SK-N-SH treated with all-trans-retinoic acid at 6 μM for 48 hours (cell line): Measurements from ENCODE around the gene FAF1.

ENCODE experiments used
- ARNTL ChIP-seq: fragments of 450-650 bp; formaldehyde crosslinking; IDR thresholded peaks from 2 replicates; pipeline ENCODE4 v1.5.0; 2020; ENCODE audit warnings: low read depth, mild to moderate bottlenecking, moderate library complexity, borderline replicate concordance
- BACH2 ChIP-seq: fragments of 250-450 bp; sonication (Bioruptor Pico); IDR thresholded peaks from 2 replicates; pipeline ENCODE4 v1.9.0; 2021; ENCODE audit warnings: mild to moderate bottlenecking, borderline replicate concordance
- CSDC2 ChIP-seq: fragments of 250-450 bp; sonication (Bioruptor Pico); IDR thresholded peaks from 2 replicates; pipeline ENCODE4 v1.5.0; 2020; ENCODE audit warnings: mild to moderate bottlenecking, moderate library complexity
- ISL1 ChIP-seq: fragments of 250-450 bp; sonication (Bioruptor Pico); IDR thresholded peaks from 2 replicates; pipeline ENCODE4 v2.1.2; 2022; ENCODE audit warnings: mild to moderate bottlenecking, moderate library complexity
- OSR1 ChIP-seq: fragments of 250-450 bp; sonication (Bioruptor Pico); IDR thresholded peaks from 2 replicates; pipeline ENCODE4 v1.8.0; 2022; ENCODE audit warnings: moderate library complexity, mild to moderate bottlenecking, inconsistent platforms
- TCF4 ChIP-seq: fragments of 250-450 bp; sonication (Bioruptor Pico); IDR thresholded peaks from 2 replicates; pipeline ENCODE4 v1.8.0; 2021; ENCODE audit warnings: mild to moderate bottlenecking, moderate library complexity, borderline replicate concordance
- TOX ChIP-seq: fragments of 250-450 bp; sonication (Bioruptor Pico); IDR thresholded peaks from 2 replicates; pipeline ENCODE4 v1.8.0; 2021; ENCODE audit warnings: mild to moderate bottlenecking, moderate library complexity, borderline replicate concordance
- ZC3H10 ChIP-seq: fragments of 250-450 bp; sonication (Bioruptor Pico); IDR thresholded peaks from 2 replicates; pipeline ENCODE4 v1.5.1; 2021; ENCODE audit warnings: mild to moderate bottlenecking, moderate library complexity
- ZFP30 ChIP-seq: fragments of 450-650 bp; formaldehyde crosslinking; IDR thresholded peaks from 2 replicates; pipeline ENCODE4 v1.5.0; 2022; ENCODE audit warnings: mild to moderate bottlenecking, moderate library complexity
- ZNF565 ChIP-seq: fragments of 450-650 bp; formaldehyde crosslinking; conservative IDR thresholded peaks from 2 replicates; pipeline ENCODE4 v1.5.0; 2020; ENCODE audit warnings: low read depth, mild to moderate bottlenecking, moderate library complexity
- ZNF70 ChIP-seq: fragments of 450-650 bp; formaldehyde crosslinking; IDR thresholded peaks from 2 replicates; pipeline ENCODE4 v1.5.0; 2020; ENCODE audit warnings: mild to moderate bottlenecking, moderate library complexity
- TF ChIP-seq, protein P1 (sequence below): fragments of 250-450 bp; sonication (Bioruptor Pico); IDR thresholded peaks from 2 replicates; pipeline ENCODE4 v1.8.0; 2020; ENCODE audit warnings: mild to moderate bottlenecking, moderate library complexity, borderline replicate concordance
- TF ChIP-seq, protein P2 (sequence below): fragments of 250-450 bp; sonication (Bioruptor Pico); IDR thresholded peaks from 2 replicates; pipeline ENCODE4 v1.8.0; 2021; ENCODE audit warnings: low read depth, mild to moderate bottlenecking, moderate library complexity, borderline replicate concordance
- TF ChIP-seq, protein P3 (sequence below): fragments of 250-450 bp; sonication (Bioruptor Pico); IDR thresholded peaks from 2 replicates; pipeline ENCODE4 v1.5.0; 2020; ENCODE audit warnings: mild to moderate bottlenecking, moderate library complexity

DNA sequence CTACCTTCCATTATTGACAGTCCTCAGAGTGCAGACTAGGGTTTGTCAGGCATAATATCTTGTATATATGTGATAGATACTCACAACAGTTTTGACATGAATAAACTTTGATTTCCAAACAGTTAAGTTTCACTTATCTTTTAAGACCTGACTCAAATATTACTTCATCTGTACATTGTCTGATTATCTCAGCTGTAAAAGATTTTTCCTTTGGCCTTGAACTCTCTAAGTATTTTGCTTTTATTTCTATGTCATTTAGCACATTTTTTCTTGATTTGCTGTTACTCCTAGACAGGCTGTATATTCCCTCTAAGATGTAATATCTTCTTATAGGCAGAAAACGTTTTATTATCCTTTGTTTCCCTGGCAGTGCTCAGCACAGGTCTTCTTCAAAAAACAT, 471.2 kb downstream of the FAF1 start:
- no peak for TF ChIP-seq ZFP30
- TF ChIP-seq, protein P1, sequence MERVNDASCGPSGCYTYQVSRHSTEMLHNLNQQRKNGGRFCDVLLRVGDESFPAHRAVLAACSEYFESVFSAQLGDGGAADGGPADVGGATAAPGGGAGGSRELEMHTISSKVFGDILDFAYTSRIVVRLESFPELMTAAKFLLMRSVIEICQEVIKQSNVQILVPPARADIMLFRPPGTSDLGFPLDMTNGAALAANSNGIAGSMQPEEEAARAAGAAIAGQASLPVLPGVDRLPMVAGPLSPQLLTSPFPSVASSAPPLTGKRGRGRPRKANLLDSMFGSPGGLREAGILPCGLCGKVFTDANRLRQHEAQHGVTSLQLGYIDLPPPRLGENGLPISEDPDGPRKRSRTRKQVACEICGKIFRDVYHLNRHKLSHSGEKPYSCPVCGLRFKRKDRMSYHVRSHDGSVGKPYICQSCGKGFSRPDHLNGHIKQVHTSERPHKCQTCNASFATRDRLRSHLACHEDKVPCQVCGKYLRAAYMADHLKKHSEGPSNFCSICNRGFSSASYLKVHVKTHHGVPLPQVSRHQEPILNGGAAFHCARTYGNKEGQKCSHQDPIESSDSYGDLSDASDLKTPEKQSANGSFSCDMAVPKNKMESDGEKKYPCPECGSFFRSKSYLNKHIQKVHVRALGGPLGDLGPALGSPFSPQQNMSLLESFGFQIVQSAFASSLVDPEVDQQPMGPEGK (CRISPR knock-in tag) = no peak
- TF ChIP-seq CSDC2 (CRISPR knock-in tag) = no peak
- TF ChIP-seq OSR1 (CRISPR knock-in tag) = no peak
- no peak for TF ChIP-seq ISL1
- TF ChIP-seq TOX (CRISPR knock-in tag) = no peak
- TF ChIP-seq ARNTL (CRISPR knock-in tag) = no peak
- TF ChIP-seq ZNF565 = no peak
- TF ChIP-seq, protein P2, sequence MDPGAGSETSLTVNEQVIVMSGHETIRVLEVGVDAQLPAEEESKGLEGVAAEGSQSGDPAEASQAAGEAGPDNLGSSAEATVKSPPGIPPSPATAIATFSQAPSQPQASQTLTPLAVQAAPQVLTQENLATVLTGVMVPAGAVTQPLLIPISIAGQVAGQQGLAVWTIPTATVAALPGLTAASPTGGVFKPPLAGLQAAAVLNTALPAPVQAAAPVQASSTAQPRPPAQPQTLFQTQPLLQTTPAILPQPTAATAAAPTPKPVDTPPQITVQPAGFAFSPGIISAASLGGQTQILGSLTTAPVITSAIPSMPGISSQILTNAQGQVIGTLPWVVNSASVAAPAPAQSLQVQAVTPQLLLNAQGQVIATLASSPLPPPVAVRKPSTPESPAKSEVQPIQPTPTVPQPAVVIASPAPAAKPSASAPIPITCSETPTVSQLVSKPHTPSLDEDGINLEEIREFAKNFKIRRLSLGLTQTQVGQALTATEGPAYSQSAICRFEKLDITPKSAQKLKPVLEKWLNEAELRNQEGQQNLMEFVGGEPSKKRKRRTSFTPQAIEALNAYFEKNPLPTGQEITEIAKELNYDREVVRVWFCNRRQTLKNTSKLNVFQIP = no peak
- TF ChIP-seq TCF4 (CRISPR knock-in tag) = no peak
- no peak for TF ChIP-seq ZC3H10
- TF ChIP-seq, protein P3, sequence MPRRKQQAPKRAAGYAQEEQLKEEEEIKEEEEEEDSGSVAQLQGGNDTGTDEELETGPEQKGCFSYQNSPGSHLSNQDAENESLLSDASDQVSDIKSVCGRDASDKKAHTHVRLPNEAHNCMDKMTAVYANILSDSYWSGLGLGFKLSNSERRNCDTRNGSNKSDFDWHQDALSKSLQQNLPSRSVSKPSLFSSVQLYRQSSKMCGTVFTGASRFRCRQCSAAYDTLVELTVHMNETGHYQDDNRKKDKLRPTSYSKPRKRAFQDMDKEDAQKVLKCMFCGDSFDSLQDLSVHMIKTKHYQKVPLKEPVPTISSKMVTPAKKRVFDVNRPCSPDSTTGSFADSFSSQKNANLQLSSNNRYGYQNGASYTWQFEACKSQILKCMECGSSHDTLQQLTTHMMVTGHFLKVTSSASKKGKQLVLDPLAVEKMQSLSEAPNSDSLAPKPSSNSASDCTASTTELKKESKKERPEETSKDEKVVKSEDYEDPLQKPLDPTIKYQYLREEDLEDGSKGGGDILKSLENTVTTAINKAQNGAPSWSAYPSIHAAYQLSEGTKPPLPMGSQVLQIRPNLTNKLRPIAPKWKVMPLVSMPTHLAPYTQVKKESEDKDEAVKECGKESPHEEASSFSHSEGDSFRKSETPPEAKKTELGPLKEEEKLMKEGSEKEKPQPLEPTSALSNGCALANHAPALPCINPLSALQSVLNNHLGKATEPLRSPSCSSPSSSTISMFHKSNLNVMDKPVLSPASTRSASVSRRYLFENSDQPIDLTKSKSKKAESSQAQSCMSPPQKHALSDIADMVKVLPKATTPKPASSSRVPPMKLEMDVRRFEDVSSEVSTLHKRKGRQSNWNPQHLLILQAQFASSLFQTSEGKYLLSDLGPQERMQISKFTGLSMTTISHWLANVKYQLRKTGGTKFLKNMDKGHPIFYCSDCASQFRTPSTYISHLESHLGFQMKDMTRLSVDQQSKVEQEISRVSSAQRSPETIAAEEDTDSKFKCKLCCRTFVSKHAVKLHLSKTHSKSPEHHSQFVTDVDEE (CRISPR knock-in tag) = no peak
- no peak for TF ChIP-seq BACH2 (CRISPR knock-in tag)
- TF ChIP-seq ZNF70 (CRISPR knock-in tag) = no peak
